ENCODE measurements around the gene ZNF746. TPM values are rescaled to one million over a fixed set of nuclear protein-coding genes. Genes with fewer than 3 reads are reported as not detected.

ZNF746 gene
- polyA plus RNA-seq, 3 donors: 7.5 to 25.6 (median 8.1) TPM

DNA sequence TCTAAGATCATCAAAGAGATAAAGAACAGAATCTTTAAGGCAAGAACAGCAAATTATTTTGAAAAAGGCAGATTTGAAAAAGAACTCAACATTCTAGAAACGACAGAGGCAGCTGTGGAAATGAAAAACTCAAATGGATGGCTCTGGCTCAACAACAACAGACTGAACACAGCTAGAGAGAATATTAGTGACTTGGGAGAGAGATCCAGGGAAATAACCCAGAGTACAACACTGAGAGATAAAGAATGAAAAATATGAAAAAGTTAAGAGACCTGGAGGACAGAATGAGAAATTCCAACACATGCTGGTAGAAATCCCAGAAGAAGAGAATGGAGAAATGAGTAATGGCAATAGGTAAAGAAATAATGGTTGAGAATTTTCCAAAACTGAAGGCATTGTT is 18.9 kb downstream of the ZNF746 start:
- Mint-ChIP-seq H3K4me1 (no peaks in the 10 kb centered on the region), H3K27me3 (ENCODE audit: low read depth in 3 of 3) (peaks cover 0 to 1% (median 0%) of the 10 kb centered on the region in 3 donors), H3K4me3 (no peak overlapping the region), H3K27ac (peak overlapping the region in 1 of 7 donors; percentile 26), H3K36me3 (peaks cover 78 to 89% of the 10 kb centered on the region in 2 donors), H3K9me3 (peaks cover 2 to 13% (median 7%) of the 10 kb centered on the region in 7 donors)
- DNase-seq: no peak
- Histone ChIP-seq H3K9me3 (replicated peaks in 1 of 2; ENCODE audit: control insufficient read depth in 1 of 2, insufficient read depth in 1 of 2, low read length in 2 of 2) (peaks cover 0 to 6% of the 10 kb centered on the region in 2 donors), H3K27ac (ENCODE audit: low read depth in 1 of 2, low read length in 2 of 2) (no peak overlapping the region), H3K4me3 (replicated peaks in 1 of 3; ENCODE audit: low read depth in 2 of 3, low read length in 3 of 3) (no peak overlapping the region), H3K79me2 (ENCODE audit: insufficient read depth, low read length) (peaks cover 2% of the 10 kb centered on the region), H3K36me3 (replicated peaks in 1 of 2; ENCODE audit: control insufficient read depth in 1 of 2, insufficient read depth in 2 of 2, low read length in 2 of 2) (peaks cover 74 to 94% of the 10 kb centered on the region in 2 donors), H3K27me3 (ENCODE audit: control insufficient read depth in 2 of 2, insufficient read depth in 2 of 2, low read length in 2 of 2) (no peaks in the 10 kb centered on the region), H2AFZ (ENCODE audit: insufficient read depth, low read depth, low read length, poor library complexity, severe bottlenecking) (no peak overlapping the region), H3K4me2 (replicated peaks; ENCODE audit: extremely low read depth, low read length, poor library complexity, severe bottlenecking) (no peak overlapping the region), H4K20me1 (ENCODE audit: insufficient read depth, low read length) (peaks cover 69% of the 10 kb centered on the region), H3K4me1 (ENCODE audit: control insufficient read depth in 1 of 2, insufficient read depth in 2 of 2, low read length in 2 of 2) (no peaks in the 10 kb centered on the region), H3K9ac (ENCODE audit: insufficient read depth, low read length, poor library complexity, severe bottlenecking) (no peak overlapping the region)
- TF ChIP-seq, protein P1, sequence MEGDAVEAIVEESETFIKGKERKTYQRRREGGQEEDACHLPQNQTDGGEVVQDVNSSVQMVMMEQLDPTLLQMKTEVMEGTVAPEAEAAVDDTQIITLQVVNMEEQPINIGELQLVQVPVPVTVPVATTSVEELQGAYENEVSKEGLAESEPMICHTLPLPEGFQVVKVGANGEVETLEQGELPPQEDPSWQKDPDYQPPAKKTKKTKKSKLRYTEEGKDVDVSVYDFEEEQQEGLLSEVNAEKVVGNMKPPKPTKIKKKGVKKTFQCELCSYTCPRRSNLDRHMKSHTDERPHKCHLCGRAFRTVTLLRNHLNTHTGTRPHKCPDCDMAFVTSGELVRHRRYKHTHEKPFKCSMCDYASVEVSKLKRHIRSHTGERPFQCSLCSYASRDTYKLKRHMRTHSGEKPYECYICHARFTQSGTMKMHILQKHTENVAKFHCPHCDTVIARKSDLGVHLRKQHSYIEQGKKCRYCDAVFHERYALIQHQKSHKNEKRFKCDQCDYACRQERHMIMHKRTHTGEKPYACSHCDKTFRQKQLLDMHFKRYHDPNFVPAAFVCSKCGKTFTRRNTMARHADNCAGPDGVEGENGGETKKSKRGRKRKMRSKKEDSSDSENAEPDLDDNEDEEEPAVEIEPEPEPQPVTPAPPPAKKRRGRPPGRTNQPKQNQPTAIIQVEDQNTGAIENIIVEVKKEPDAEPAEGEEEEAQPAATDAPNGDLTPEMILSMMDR (IDR thresholded peaks at IDR 0.05): no peak
- WGBS (ENCODE audit: insufficient coverage): no CpG with 5 or more reads among the region's 1 CpG
- intact Hi-C loops (cut with micrococcal nuclease): no loop called here

DNA sequence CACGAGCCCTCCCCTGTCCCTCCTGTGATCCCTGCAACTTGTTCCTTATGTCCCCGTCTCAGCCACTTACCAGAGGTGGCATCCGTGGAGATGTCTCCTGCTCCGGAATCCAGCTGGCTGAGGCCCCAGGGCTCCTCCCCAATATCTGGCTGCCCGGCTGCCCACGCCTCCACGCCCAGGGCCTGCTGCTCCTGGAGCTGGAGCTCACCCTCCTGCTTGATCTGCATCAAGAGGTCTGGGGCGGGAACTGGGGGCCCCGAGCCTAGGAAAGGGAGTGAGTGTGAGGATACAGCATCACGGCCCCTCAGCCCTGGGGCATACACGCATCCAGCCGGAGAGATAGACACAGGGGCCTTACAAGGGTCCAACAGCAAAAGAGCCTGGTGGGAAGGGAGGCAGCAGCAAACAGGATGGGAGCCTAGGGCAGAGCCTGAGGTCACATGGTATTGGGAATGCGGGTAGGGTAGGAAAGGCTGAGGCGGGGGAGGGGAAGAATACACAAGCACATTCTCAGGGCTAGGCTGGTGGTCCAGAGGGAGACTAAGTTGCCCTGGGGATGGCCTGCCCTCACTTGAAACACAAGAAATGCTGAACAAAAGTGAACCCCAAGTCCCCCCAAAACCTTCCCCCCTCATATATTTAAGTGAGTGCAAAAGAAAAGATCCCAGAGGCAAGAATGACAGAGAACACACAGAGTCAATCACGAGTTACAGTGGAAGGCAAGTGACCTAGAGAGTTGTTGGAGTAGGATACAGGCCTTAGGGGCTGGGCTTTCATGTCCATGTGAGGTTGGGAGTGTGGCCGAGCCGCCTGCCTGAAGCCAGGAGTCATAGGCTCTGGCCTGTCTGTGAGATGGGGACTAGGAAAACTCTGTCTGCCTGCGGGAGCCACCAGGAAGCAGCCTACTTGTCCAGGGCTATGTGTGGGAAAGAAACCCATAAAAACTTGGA is 19.8 kb downstream of the ZNF746 start:
- Histone ChIP-seq H3K4me1 (ENCODE audit: control insufficient read depth in 1 of 2, insufficient read depth in 2 of 2, low read length in 2 of 2) (no peaks in the 10 kb centered on the region), H3K27ac (ENCODE audit: low read depth in 1 of 2, low read length in 2 of 2) (no peak overlapping the region), H3K27me3 (ENCODE audit: control insufficient read depth in 2 of 2, insufficient read depth in 2 of 2, low read length in 2 of 2) (no peaks in the 10 kb centered on the region), H3K4me2 (replicated peaks; ENCODE audit: extremely low read depth, low read length, poor library complexity, severe bottlenecking) (no peak overlapping the region), H3K9me3 (replicated peaks in 1 of 2; ENCODE audit: control insufficient read depth in 1 of 2, insufficient read depth in 1 of 2, low read length in 2 of 2) (peaks cover 0 to 6% of the 10 kb centered on the region in 2 donors), H2AFZ (ENCODE audit: insufficient read depth, low read depth, low read length, poor library complexity, severe bottlenecking) (no peak overlapping the region), H3K4me3 (replicated peaks in 1 of 3; ENCODE audit: low read depth in 2 of 3, low read length in 3 of 3) (no peak overlapping the region), H3K79me2 (ENCODE audit: insufficient read depth, low read length) (peaks cover 2% of the 10 kb centered on the region), H3K36me3 (replicated peaks in 1 of 2; ENCODE audit: control insufficient read depth in 1 of 2, insufficient read depth in 2 of 2, low read length in 2 of 2) (peaks cover 79 to 94% of the 10 kb centered on the region in 2 donors), H3K9ac (ENCODE audit: insufficient read depth, low read length, poor library complexity, severe bottlenecking) (no peak overlapping the region), H4K20me1 (ENCODE audit: insufficient read depth, low read length) (peaks cover 78% of the 10 kb centered on the region)
- WGBS (ENCODE audit: insufficient coverage): 98% methylated on average over 8 of the region's 18 CpGs
- Mint-ChIP-seq H3K4me3 (no peak overlapping the region), H3K9me3 (peaks cover 3 to 13% (median 7%) of the 10 kb centered on the region in 7 donors), H3K27me3 (ENCODE audit: low read depth in 3 of 3) (peaks cover 0 to 1% (median 0%) of the 10 kb centered on the region in 3 donors), H3K27ac (peak overlapping the region in 2 of 7 donors; percentile 18 to 33), H3K36me3 (peaks cover 86 to 89% of the 10 kb centered on the region in 2 donors), H3K4me1 (no peaks in the 10 kb centered on the region)
- TF ChIP-seq, protein P1 (IDR thresholded peaks at IDR 0.05): no peak
- intact Hi-C loops (cut with micrococcal nuclease): no loop called here
- no peak for DNase-seq

Data from CD14-positive monocyte (primary cell).